Upper lobe of left lung (tissue), 4 donors: ENCODE data around the gene TDRD1.

Source experiments
- POLR2A ChIP-seq, 4 donors: fragments of 450-650 bp; IDR thresholded peaks; one replicate each; pipeline ENCODE4 v1.5.1; 2016 to 2017; ENCODE audit warnings: antibody characterized with exemption in 4 of 4, mild to moderate bottlenecking in 2 of 4
- TF ChIP-seq, protein P1 (sequence below), 6 experiments: fragments of 450-650 bp in 4 of 6; fragments of 200-600 bp in 2 of 6; sonication (generic) in 2 of 6; IDR thresholded peaks; one replicate each; pipeline ENCODE4 v1.5.1; 2016 to 2019; ENCODE audit warnings: antibody characterized with exemption in 6 of 6

DNA sequence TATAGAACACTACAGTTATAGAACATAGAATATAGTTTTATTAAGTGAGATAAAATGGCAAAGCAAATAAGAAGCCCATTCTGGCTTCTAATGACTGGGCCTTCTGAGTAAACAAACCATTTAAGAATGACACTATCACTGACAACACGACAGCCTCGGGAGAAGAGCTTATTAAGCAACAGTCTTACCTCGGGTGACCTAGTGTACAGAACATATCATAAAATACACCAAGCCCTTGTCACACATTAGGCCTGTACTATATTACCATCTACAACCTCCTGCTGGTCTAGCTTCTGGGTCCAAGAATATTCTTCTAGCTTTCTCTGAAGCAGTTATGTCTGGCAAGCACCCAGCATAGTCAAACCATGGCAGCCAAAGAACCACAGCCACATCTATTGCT, 37.1 kb upstream of the TDRD1 start:
- TF ChIP-seq, protein P1, sequence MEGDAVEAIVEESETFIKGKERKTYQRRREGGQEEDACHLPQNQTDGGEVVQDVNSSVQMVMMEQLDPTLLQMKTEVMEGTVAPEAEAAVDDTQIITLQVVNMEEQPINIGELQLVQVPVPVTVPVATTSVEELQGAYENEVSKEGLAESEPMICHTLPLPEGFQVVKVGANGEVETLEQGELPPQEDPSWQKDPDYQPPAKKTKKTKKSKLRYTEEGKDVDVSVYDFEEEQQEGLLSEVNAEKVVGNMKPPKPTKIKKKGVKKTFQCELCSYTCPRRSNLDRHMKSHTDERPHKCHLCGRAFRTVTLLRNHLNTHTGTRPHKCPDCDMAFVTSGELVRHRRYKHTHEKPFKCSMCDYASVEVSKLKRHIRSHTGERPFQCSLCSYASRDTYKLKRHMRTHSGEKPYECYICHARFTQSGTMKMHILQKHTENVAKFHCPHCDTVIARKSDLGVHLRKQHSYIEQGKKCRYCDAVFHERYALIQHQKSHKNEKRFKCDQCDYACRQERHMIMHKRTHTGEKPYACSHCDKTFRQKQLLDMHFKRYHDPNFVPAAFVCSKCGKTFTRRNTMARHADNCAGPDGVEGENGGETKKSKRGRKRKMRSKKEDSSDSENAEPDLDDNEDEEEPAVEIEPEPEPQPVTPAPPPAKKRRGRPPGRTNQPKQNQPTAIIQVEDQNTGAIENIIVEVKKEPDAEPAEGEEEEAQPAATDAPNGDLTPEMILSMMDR (IDR thresholded peaks at IDR 0.05): no peak
- no peak for TF ChIP-seq POLR2A (IDR thresholded peaks at IDR 0.05)
